K562 treated with DMSO at 1 percent for 48 hours (cell line): ENCODE measurements around the gene ANXA6. TPM values are rescaled to one million over a fixed set of nuclear protein-coding genes. Genes with fewer than 3 reads are reported as not detected.

ENCODE experiments used
- total RNA-seq: library from RNA; unstranded; fragments of 300-600 nt; gene quantifications from 2 replicates; pipeline ENCODE4 v1.2.3, GENCODE V29; 2022; ENCODE audit warnings: low replicate concordance; ENCODE audit errors: extremely low read depth

The ANXA6 gene
- not detected in 2 replicates for total RNA-seq

DNA sequence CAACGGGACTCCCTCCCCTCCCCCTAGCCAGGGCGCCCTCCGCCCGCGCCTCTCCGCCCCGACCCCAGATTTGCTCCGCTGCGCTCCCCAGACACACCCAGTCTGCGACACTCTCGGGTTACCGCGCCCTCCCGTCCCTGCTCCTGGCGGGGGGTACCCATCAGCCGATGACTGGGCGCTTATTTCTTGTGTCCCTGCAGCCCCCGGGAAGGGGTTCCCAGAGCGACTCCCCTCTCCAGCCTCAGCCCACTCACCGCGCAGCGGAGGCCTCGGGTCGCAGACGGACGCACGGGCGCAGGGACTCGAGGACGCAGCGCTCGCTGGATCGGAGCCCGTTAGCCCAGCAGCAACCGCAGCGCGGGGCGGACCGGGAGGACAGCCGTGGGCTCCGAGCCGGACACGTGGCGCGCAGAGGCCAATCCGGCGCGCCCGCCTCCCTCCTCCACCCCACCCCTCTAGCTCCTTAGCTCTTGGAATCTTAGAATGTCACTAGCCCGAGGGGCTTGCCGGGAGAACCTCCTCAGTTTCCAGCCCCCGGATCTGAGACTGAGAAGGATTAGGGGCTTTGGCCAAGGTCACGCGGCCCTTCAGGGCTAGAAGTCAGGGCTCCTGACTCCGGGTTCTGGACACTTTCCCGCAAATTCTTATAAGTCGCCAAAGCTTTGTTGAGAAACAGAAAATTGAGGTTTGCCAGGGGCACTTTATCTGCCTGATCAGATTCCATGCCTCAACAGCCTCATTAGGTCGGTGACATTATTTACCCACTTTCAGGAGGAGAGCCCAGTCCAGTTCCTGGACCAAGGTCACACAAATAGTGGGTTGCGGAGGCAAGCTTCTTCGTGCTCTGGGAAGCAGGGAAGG is at the start of gene ANXA6:
ANXA6 (minus strand) TSS at position 354 of the 861 bp plus-strand sequence. CDS start 9,878 bp downstream, outside the sequence.

DNA sequence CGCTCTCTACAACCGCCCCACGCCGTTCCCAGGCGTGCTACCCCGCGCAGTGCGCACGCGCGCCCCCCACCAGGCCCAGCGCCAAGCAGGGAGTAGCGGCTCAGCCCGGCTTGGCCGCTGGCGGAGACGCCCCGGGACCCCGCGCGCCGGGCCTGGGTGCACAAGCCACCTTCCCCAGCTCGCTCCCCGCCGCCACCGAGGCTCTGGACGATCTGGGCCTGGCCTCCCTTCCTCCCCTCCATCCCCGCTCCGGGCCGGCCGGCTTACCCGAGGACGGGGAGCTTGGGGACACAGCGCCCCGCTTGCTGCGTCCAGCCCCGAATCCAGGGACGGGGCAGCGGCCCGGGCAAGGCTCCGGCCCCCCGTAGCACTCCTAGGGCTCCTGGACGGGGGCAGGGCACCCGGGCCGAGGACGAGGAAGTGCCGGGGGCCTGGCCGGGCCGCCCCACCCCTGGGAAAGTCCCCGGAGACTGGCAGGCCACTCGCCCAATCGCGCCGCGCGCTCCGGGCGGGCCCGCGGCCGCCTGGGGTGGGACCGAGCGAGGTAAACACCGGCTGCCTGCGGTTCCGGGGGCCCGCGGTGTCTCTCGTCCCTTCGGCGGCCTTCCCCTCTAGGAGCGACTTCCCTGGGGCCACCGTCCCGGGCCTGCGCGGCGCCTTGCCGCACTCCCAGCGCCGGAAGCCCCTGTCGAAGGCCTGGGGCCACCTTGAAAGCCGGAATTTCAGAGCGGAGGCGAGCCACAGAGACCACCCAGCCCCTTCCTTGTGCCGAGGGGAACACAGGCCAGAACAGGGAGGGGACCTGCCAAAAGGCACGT is 76.8 kb downstream of the ANXA6 start, which contains the start of gene TNIP1:
TNIP1 (minus strand) TSS at position 422 of the 818 bp plus-strand sequence. CDS start 15,939 bp downstream, outside the sequence.

Other genes starting within 250 kb of the ANXA6 start
- not detected in 2 replicates for gene GPX3, start 137.2 kb downstream of the ANXA6 start, total RNA-seq
- gene TNIP1, start 76.7 kb downstream of the ANXA6 start, total RNA-seq = not detected in 2 replicates
- not detected in 2 replicates for gene CCDC69, start 66.3 kb upstream of the ANXA6 start, total RNA-seq
- not detected in 2 replicates for gene GM2A, start 95.4 kb upstream of the ANXA6 start, total RNA-seq
- gene SLC36A3, start 146.0 kb upstream of the ANXA6 start, total RNA-seq = not detected in 2 replicates
- not detected in 2 replicates for gene SLC36A2, start 189.8 kb upstream of the ANXA6 start, total RNA-seq